GM21447 (cell line): ENCODE measurements around the gene ADAM22.

Source experiments
- ATAC-seq: cut with Tn5 transposase; IDR thresholded peaks from one replicate; pipeline ENCODE4 v1.9.1; 2021; ENCODE audit not compliant: unreplicated experiment

The ADAM22 gene

DNA sequence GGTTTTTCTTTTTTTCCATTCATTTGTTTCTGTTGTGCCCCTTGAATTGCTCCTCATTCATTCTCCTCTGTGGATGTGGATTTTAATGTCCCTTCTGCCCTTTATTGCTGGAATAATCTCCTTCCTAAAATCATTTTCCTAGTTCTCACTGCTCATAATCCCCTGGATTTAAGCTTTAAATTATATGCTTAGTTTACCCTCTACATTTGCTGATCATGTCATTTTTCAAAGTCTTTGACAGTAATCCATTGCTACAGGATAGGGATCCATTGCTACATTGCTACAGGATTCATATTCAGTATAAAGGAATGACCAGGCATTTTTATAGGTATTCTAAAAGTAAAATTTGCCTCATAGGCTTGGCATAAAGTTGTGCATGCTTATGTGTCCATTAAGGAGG lies 14.3 kb downstream of the ADAM22 start:
- no peak for ATAC-seq

DNA sequence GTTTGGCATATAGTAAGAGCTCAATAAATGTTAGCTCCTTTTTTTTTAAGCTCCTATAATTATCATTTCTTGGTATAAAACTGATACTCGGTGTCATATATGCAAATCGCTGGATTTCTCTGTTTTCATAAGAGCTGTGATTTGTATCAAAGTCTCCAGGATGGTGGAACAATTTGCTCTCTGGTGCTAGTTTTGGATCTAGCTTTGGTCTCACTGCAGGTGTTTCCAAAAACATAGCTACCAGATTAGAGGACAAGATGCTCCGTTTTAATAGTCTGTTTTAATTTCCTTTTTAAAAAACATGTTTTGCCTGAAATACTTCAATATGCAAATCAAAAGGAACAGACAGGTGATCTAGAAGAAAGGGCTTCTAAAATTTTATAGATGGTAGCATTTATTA lies 25.3 kb downstream of the ADAM22 start:
- no peak for ATAC-seq

DNA sequence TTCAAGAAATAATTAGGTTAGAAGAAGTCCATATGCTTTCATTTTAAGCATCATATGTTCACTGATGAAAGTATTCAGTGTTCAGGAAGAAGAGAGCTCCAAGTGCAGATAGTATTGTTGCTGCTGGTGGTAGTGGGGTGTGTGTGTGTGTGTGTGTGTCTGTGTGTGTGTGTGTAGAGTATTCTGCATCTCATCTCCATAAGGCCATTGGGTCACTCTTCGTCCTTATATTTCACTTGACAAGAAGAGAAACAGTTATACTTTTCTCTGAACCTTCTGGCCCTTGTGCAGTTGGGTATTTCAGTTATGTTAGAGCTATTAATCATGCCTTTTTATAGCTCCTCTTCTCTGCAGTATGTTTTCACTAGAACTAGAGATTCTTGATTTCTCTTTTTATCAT lies 26.2 kb downstream of the ADAM22 start:
- ATAC-seq: no peak

DNA sequence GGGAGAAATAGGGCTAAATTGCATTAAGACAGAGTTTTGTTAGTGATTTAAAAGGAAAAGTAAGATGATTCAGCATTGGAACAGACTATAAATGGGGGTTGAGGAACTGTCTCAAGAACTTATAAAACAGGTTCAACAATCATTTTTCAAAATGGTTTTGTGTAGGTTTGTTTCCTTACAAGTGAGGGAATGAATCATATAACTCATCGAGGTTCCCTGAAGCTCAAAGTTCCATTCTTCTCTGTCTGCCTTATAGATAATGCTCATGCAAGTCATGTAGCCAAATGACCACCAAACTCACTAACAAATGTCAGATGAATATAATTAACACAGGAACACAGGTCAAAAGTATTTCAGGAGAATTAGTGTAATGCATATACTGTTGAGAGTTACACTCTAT lies 27.7 kb downstream of the ADAM22 start:
- no peak for ATAC-seq

DNA sequence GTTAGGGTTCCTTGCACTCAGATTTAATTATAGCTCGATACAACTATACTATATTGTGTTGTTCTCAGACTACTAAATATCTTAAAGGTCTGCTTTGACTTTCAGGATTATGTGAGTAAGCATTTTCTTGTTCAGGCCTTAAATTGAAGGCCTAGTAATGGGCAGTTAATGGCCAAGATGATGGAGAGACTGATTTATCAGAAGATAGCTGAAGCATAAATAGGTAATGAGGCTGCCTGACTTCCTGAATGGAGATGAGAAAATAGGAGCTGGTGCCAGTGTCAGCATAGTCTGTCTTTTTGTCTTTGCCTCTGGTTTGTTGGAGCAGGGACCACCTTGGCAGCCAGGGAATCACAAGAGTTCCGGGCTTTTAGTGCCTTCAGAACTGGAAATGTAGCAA lies 32.2 kb downstream of the ADAM22 start:
- ATAC-seq: no peak

DNA sequence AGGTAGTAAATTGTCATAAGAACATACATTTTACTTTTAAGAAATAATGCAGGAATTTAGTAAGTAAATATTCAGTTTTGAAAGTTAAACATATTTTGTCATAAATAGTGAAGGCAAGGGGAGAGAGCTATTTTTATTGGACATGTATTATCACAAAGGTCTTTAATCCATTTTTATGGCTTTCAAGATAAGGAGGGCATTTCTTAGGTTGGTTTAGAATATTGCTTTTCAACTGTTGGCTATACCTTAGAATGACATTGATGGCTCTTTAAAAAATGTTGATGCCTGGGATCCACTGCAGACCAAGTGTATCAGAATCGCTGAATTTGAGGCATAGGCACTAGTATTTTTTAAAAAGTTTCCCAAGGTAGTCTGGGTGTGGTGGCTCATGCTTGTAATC lies 34.0 kb downstream of the ADAM22 start:
- no peak for ATAC-seq

DNA sequence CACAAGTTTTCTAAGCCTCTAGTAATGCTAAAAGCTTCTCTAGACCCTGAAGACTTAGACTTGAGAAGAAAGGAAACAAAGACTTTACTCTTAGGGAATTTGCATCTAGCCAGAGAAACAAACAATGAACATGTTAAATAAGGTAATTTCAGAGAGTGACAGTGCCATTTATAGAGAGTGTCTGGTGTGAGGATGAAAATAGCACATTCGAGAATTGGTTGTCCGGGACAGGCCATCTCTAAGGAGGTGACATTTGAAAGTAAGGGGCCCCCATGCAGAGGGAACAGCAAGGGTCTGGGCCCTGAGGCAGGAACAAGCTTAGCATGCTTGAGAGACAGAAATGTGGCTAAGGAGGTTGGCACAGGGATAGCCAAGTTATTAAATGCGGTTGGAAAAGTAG lies 48.1 kb downstream of the ADAM22 start:
- ATAC-seq: no peak

DNA sequence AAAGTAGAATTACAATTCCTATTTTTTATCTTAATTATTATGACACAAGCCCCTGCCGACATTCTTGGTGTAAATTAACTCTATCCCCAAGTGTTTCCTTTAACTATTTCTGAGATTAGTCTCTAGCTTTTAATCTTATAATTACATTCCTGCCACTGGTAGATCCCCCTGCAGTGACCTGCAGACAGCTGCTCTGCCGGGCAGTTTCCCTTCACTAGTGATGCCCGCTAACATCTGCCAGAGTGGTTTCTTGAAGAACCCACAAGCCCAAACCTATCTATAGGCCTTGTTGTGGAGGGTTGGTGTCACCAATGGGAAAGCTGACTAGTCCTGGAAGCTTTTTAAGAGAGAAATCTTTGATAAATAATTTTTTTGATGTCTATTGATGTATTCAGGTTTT lies 50.0 kb downstream of the ADAM22 start:
- ATAC-seq: no peak

DNA sequence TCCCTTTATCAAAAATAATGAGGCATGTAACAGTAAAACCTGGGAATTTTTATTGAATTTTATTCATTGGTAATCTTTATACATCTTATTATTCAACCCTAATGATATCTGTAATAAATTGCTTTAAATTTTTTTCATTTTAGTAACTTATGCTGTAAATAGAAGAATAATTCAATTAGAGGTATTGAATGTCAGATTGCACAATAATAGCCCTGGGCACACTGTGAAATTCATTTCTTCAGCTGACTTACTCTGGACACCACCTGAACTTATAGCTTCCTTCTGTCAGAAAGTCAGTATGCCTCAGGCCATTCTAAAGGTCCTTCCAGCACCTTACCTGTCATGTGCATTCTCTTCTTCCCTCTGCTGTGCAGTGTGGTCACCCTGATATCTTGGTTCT lies 59.2 kb downstream of the ADAM22 start:
- ATAC-seq: no peak

DNA sequence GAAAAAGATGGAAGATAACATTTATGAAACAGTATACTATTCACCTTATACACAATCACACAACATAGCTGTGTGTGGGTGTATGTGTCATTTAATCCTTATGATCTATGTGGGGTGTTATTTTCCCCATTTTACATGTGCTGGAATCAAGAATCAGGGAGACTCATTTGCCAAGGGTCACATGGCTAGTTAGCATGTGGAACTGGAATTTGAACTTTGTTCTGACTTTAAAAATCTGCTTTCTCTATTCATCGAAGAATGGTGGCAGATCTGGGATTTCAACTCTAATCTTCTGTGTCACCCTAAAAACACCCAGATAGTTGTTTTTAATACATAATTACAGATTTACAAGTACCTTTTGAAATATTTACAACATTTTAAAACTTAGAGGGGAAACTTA lies 65.2 kb downstream of the ADAM22 start:
- no peak for ATAC-seq

DNA sequence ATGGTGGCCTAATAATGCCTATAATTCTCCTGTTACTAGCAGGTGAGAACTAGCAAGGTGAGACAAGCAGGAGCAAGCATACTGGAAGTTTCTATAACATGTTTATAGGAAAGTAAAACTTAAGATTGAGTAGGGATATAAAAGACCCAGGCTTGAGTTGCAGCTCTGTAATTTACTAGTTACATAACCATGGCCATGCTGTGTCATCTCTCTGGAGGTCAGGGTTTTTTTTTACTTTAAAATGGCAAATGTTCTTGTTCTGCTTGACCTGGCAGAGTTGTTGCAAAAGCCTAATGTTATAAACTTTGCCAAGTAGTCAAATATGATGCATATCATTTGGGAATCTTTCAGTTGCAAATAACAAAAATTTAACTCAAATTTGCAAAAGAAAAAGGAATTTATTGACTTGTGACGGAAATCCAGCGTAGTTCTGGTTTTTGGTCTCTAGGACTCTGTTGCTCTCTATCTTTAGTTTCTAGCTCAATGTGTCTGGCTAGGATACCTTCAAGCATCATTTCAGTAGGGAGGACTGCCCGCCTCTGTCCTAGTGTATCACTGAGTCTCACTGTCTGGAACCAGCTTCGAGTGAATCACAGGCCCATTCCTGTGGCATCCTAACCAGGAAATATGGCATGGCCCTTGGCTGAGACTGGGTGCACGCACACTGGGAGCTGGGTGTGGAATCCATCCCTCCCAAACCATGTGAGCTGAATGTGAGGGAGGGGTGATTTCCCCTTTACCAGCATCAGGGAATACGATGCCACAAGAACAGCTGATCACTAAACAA lies 67.9 kb downstream of the ADAM22 start:
- no peak for ATAC-seq

DNA sequence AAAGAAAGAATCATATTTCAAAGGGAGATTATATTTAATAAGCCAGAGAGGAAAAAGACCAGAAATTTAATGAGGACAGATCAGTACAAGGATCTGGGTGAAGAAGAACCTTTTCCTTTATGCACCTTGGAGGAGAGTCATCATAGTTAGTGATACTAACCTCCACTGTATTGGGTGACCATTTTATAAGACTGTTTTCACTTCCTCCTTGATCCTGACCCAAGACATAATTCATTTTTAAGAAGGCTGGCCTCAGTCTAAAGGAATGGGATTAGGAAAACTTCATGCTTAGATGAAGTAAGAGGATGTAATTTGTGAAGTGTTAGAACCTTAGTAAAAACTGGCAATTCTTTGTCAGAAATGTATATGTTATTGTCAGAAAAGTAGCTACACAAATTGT lies 68.6 kb downstream of the ADAM22 start:
- no peak for ATAC-seq

DNA sequence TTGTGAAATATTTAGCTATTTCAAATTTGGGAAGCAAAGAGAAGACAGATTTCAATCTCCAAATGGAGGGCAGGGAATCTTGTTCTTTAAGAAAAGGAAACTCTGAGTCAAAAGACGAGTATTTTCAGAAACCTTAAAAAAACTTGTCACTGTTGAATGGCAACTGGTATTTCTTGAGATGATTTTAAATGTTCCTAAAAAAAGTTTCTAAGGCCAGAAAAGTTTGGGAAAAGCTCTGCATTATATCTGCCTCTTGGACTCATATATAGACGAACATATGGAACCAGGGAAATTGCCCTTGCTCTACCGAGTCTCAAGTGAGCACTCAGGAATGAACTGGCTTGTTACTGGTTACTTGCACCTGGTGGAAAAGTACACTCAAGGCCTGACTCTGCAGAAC lies 69.5 kb downstream of the ADAM22 start:
- no peak for ATAC-seq

DNA sequence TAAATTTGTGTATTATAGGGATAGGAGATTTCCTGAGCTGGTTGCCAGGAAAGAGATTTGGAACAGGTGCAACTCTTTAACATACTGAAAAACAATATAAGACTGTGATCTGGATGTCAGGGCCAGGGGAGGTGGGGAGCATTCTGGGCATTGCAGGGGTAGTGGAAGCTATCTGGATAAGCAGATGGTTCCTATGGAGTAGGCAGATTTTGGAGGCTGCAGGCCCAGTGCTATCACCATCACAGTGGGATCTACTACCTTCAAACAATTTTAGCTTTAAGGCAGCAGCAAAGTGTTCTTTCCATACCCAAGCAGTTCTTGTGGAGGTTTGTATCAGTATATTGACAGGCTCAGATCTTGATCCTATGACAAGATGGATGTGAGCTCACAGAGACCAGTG lies 71.1 kb downstream of the ADAM22 start:
- ATAC-seq: no peak

DNA sequence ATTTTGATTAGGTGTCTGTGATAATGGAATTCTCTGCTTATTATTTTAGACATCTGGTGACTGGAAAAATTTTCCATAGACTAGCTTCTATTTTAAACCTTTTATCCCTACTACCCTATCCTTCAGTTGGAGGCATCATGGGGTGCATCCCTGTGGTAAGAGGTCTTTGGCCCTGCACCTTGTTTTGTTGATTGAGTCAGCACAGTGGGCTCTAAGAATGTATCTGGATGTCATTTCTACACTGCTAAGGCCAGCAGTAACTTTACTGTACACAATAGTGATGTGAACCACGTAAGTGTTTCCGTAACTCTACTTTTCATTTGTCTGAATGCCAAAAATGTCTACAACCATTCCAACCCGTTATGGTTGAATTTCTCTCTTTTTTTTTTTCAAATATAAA lies 75.6 kb downstream of the ADAM22 start:
- no peak for ATAC-seq

DNA sequence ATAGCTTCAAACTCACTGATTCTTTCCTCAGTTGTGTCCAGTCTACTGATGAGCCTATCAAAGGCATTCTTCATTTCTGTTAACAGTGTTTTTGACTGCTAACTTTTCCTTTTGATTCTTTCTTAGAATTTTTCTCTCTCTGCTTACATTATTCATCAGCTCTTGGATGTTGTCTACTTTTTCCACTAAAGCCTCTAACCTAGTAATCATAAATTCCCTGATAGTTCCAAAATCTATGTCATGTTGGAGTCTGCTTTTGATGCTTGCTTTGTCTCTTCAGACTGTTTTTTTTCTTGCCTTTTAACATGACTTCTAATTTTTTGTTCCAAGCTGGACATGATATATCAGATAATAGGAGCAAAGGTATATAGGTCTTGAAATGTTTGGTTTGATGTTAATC lies 78.0 kb downstream of the ADAM22 start:
- no peak for ATAC-seq

DNA sequence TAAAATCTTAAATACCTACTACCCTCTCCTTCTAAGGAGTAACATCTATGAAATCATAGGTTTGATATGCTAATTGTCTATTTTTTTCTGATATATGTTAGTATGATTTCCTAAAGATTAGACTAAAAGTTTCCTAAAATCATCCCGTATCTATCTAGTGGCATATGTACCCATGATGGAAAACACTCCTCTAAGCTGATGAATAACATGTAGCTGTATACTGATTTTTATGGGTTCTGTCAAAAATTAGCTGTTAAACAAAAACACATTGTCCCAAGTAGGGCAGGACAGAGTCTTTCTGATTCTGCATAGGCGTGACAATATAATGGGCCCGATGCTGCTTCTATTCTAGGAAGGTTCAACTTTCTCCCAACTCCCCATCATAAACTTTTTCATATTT lies 79.9 kb downstream of the ADAM22 start:
- no peak for ATAC-seq

DNA sequence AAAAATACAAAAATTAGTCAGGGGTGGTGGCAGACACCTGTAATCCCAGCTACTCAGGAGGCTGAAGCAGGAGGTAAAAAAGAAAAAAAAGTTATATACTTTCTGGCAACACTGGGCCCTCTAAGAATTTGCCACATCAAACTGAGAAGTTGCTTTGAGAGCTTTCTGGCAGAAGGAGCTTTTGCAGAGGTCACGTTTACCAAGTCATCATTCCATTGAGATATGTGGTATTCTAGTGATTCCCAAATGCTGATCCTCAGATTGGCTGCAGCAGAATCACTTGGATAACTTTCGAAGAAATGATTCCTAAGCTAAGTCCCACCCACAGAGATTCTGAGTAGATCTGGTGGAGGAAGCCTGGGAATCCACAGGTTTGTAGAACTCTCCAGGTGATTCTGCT lies 80.5 kb downstream of the ADAM22 start:
- no peak for ATAC-seq

DNA sequence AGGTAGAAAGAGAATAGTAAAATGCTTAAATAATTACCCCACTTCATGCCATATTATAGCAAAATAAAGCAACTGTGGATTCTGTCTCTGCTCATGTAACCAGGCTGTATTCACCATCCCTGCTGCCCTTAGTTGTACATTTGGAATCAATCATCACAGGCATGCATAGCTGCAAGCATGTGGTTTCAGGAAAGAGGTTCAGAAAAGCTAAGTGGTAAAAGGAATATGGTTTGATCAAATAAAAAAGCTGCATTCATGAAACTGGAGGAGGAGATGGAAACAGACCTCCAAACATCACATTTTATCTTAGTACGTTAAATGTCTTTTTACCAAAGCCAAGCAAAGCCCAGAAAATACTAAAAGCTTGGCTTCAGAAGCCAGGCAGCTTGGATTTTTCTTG lies 81.3 kb downstream of the ADAM22 start:
- no peak for ATAC-seq

DNA sequence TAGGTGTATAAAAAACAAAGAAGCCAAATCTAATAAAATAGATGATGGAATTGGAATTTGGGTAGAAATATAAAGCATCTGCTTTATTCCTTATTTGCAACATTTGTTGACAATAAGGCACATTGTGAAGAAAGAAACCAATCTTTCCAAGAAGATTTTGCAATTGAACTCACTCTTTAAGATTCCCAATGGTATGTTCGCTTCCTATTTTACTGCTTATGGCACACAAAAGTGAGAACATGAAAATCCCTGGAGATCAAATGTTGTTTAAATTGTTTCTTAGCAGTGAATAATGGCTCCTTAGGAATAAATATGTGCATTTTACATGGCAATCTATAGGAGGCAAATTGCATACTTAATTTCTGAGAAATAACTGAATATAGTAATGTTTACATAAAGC lies 84.5 kb downstream of the ADAM22 start:
- ATAC-seq: no peak

DNA sequence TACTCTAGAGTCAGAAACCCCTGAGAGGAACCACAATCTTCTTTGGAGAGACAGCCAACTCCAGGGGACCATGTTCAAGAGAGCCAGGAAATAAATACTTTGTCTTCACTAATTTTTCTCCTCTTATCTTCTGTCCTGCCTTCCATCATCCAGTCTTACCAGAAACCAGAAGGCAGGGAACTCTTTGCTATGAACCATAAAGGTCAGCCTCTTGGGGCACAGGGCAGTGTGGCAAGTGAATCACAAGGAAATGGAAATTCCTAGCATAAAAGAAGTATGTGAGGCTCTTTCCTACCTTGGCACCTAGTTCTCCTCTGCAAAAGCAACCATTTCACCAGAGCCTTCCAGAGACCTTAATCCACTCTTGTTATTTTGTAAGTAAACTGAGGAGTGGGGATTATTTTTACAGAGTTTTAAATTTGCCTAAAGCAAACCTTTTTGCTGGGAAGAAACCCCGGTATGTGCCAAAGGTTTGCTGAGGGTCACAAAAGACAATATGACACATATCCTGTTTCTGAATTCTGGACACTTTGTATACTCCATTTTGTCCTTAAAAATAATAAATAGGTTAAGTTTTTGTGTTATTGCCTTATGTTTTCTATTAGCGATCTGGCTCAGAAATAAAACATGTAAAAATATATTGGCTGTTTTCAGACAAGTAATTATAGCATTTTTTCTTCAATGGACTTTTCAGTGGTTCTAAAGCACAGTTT lies 87.1 kb downstream of the ADAM22 start:
- ATAC-seq: no peak

DNA sequence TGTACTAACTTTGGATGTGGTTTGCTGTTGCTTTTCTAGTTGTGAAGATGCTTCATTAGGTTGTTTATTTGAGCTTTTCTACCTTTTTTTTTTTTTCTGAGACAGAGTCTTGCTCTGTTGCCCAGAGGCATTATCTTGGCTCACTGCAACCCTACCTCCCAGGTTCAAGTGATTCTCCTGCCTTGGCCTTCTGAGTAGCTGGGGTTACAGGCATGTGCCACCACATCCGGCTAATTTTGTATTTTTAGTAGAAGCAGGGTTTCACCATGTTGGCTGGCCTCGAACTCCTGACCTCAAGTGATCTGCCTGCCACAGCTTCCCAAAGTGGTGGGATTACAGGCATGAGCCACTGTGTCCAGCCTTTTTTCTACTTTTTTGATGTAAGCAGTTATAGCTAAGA lies 93.7 kb downstream of the ADAM22 start:
- ATAC-seq: no peak
